ENCODE results near the gene GABRP.

The GABRP gene

DNA sequence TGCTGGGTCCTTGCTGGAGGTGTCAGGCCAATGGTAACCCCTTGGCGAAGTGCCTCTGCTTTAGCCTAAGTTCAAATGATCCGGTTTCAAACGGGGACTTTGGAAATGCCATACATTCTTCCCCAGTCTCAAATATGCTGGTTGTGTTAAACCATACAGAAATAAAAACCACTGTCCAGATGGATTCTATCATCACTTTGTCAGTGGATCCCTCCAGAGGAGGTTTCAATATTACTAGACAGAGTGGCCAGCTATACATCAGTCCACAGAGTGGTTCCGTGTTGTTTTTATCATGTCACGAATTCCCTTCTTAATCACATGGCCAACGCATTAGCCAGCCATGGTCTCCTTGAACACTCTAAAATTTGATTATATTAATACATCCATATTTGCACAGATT lies 71.0 kb downstream of the GABRP start:
- no peaks in the 10 kb centered on the region for H3K36me3 ChIP-seq (ENCODE audit: control insufficient read depth in 2 of 2, insufficient read depth in 1 of 2, low read length in 2 of 2)
- H3K9me3 ChIP-seq (ENCODE audit: control insufficient read depth, insufficient read depth, low read depth, low read length): no peaks in the 10 kb centered on the region
- H3K27ac ChIP-seq (ENCODE audit: extremely low read depth, low read depth, low read length): no peak overlapping the region
- no peak for TF ChIP-seq ZBTB48 (tag by site-specific recombination; IDR thresholded peaks at IDR 0.05)
- TF ChIP-seq YY2 (tag by site-specific recombination; IDR thresholded peaks at IDR 0.05): no peak
- no peak for TF ChIP-seq ZNF785 (tag by site-specific recombination; IDR thresholded peaks at IDR 0.05)
- TF ChIP-seq RBAK (tag by site-specific recombination; IDR thresholded peaks at IDR 0.05): no peak
- POLR2A ChIA-PET: no interaction called here
- H3K4me3 ChIP-seq (ENCODE audit: low read depth, low read length): no peak overlapping the region
- no peaks in the 10 kb centered on the region for H3K4me1 ChIP-seq (ENCODE audit: control insufficient read depth, insufficient read depth, low read length)
- CTCF ChIA-PET: interaction anchor here (0.6 kb wide), 1 partner anchor 308 kb away, joined by 4 read pairs; no protein-coding TSS in a partner anchor

DNA sequence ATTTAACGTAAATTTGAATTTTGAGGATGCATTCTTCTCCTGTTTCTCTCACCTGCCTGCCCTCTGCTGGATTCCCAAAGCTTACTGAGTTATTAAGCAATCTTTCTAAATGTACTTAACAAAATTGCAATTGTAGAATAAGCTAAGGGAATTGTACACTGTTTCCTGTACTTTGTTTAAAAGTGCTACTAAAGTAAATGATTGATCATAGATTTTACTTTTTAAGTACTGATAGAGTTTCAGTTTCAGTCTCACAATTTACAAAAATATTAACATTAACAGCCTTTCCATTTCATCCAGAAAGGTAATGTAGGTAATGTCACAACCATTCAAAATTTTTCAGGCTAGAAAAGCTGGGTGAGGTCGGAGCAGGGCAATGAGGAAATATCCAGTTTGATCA lies 73.5 kb downstream of the GABRP start:
- ChIA-PET POLR2A (no interaction called here), CTCF (no interaction called here)
- no peak overlapping the region for H3K27ac ChIP-seq (ENCODE audit: extremely low read depth, low read depth, low read length)
- TF ChIP-seq ZNF19 (tag by site-specific recombination; IDR thresholded peaks at IDR 0.05; ENCODE audit: low read depth): no peak
- no peak for TF ChIP-seq ZNF549 (tag by site-specific recombination; IDR thresholded peaks at IDR 0.05)
- TF ChIP-seq, protein P1, sequence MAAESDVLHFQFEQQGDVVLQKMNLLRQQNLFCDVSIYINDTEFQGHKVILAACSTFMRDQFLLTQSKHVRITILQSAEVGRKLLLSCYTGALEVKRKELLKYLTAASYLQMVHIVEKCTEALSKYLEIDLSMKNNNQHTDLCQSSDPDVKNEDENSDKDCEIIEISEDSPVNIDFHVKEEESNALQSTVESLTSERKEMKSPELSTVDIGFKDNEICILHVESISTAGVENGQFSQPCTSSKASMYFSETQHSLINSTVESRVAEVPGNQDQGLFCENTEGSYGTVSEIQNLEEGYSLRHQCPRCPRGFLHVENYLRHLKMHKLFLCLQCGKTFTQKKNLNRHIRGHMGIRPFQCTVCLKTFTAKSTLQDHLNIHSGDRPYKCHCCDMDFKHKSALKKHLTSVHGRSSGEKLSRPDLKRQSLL (tag by site-specific recombination; IDR thresholded peaks at IDR 0.05): no peak
- no peak for TF ChIP-seq ZNF658 (tag by site-specific recombination; IDR thresholded peaks at IDR 0.05)
- H3K9me3 ChIP-seq (ENCODE audit: control insufficient read depth, insufficient read depth, low read depth, low read length): no peaks in the 10 kb centered on the region; the same call in none of the 2 replicates
- H3K36me3 ChIP-seq (ENCODE audit: control insufficient read depth in 2 of 2, insufficient read depth in 1 of 2, low read length in 2 of 2): no peaks in the 10 kb centered on the region
- H3K4me1 ChIP-seq (ENCODE audit: control insufficient read depth, insufficient read depth, low read length): no peaks in the 10 kb centered on the region
- H3K4me3 ChIP-seq (ENCODE audit: low read depth, low read length): no peak overlapping the region

DNA sequence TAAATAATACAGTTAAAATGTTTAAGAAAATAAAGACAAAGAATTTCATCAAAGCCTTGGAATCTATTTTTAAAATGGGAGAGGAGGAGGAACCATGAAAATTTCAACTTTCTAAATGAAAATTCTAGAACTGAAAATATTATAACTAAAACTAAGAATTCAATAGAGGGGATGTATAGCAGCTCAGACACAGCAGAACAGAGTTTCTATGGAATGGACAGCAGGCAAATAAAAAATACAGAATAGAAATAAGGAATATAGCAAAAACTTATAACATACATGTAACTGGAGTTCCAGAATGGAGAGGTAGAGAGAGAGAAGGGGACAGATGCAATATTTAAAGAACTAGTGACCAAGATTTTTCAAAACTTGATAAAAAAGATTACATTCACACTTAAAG lies 76.9 kb downstream of the GABRP start:
- no peak overlapping the region for H3K27ac ChIP-seq (ENCODE audit: extremely low read depth, low read depth, low read length)
- CTCF ChIA-PET: no interaction called here
- no peaks in the 10 kb centered on the region; the same call in 1 of the 2 replicates for H3K4me1 ChIP-seq (ENCODE audit: control insufficient read depth, insufficient read depth, low read length)
- no peaks in the 10 kb centered on the region for H3K36me3 ChIP-seq (ENCODE audit: control insufficient read depth in 2 of 2, insufficient read depth in 1 of 2, low read length in 2 of 2)
- TF ChIP-seq YY1 (tag by site-specific recombination; IDR thresholded peaks at IDR 0.05): no peak
- TF ChIP-seq KLF7 (tag by site-specific recombination; IDR thresholded peaks at IDR 0.05; ENCODE audit: borderline replicate concordance): no peak
- TF ChIP-seq ZNF660 (tag by site-specific recombination; IDR thresholded peaks at IDR 0.05): no peak
- TF ChIP-seq ZNF558 (tag by site-specific recombination; IDR thresholded peaks at IDR 0.05): no peak
- TF ChIP-seq ZNF184 (tag by site-specific recombination; IDR thresholded peaks at IDR 0.05): no peak
- TF ChIP-seq ZNF585B (tag by site-specific recombination; IDR thresholded peaks at IDR 0.05): no peak
- TF ChIP-seq ZNF169 (tag by site-specific recombination; IDR thresholded peaks at IDR 0.05): no peak
- TF ChIP-seq, protein P2, sequence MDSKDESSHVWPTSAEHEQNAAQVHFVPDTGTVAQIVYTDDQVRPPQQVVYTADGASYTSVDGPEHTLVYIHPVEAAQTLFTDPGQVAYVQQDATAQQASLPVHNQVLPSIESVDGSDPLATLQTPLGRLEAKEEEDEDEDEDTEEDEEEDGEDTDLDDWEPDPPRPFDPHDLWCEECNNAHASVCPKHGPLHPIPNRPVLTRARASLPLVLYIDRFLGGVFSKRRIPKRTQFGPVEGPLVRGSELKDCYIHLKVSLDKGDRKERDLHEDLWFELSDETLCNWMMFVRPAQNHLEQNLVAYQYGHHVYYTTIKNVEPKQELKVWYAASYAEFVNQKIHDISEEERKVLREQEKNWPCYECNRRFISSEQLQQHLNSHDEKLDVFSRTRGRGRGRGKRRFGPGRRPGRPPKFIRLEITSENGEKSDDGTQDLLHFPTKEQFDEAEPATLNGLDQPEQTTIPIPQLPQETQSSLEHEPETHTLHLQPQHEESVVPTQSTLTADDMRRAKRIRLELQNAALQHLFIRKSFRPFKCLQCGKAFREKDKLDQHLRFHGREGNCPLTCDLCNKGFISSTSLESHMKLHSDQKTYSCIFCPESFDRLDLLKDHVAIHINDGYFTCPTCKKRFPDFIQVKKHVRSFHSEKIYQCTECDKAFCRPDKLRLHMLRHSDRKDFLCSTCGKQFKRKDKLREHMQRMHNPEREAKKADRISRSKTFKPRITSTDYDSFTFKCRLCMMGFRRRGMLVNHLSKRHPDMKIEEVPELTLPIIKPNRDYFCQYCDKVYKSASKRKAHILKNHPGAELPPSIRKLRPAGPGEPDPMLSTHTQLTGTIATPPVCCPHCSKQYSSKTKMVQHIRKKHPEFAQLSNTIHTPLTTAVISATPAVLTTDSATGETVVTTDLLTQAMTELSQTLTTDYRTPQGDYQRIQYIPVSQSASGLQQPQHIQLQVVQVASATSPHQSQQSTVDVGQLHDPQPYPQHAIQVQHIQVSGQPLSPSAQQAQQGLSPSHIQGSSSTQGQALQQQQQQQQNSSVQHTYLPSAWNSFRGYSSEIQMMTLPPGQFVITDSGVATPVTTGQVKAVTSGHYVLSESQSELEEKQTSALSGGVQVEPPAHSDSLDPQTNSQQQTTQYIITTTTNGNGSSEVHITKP (tag by site-specific recombination; IDR thresholded peaks at IDR 0.05): no peak
- no peak for TF ChIP-seq ZNF138 (tag by site-specific recombination; IDR thresholded peaks at IDR 0.05; ENCODE audit: borderline replicate concordance)
- TF ChIP-seq, protein P3, sequence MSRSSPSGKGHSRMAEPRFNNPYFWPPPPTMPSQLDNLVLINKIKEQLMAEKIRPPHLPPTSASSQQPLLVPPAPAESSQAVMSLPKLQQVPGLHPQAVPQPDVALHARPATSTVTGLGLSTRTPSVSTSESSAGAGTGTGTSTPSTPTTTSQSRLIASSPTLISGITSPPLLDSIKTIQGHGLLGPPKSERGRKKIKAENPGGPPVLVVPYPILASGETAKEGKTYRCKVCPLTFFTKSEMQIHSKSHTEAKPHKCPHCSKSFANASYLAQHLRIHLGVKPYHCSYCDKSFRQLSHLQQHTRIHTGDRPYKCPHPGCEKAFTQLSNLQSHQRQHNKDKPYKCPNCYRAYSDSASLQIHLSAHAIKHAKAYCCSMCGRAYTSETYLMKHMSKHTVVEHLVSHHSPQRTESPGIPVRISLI (tag by site-specific recombination; IDR thresholded peaks at IDR 0.05): no peak
- no peak for TF ChIP-seq ZXDB (tag by site-specific recombination; IDR thresholded peaks at IDR 0.05)
- TF ChIP-seq ZNF837 (tag by site-specific recombination; IDR thresholded peaks at IDR 0.05): no peak
- no peak for TF ChIP-seq GLIS2 (tag by site-specific recombination; IDR thresholded peaks at IDR 0.05)
- TF ChIP-seq ZNF266 (tag by site-specific recombination; IDR thresholded peaks at IDR 0.05; ENCODE audit: low read depth): no peak
- POLR2A ChIA-PET: no interaction called here
- H3K4me3 ChIP-seq (ENCODE audit: low read depth, low read length): no peak overlapping the region
- H3K9me3 ChIP-seq (ENCODE audit: control insufficient read depth, insufficient read depth, low read depth, low read length): no peaks in the 10 kb centered on the region; the same call in none of the 2 replicates

Measured in HEK293 (cell line).